Measurements from ENCODE around the gene CLGN. TPM values are rescaled to one million over a fixed set of nuclear protein-coding genes. Genes with fewer than 3 reads are reported as not detected.

The CLGN gene
- total and polyA plus RNA-seq, 2 of the 13 experiments (the other 11 are each of a cell fraction or from before 2014, with no cell fraction given) = 7.2 to 17.0 TPM

- TF ChIP-seq AFF4 (CRISPR knock-in tag; IDR thresholded peaks at IDR 0.05) (no peak), FOXP4 (CRISPR knock-in tag; IDR thresholded peaks at IDR 0.05) (no peak; the same call in 1 of the 2 replicates), JUND (CRISPR knock-in tag; IDR thresholded peaks at IDR 0.05) (no peak), ATRX (CRISPR knock-in tag; IDR thresholded peaks at IDR 0.05; ENCODE audit: borderline replicate concordance) (no peak), TRIM24 (CRISPR knock-in tag; IDR thresholded peaks at IDR 0.05) (0 out of 2 replicates have a peak, but pooled peaks have one; percentile 22), JUNB (CRISPR knock-in tag; IDR thresholded peaks at IDR 0.05; ENCODE audit: borderline replicate concordance) (no peak), ZNF646 (CRISPR knock-in tag; IDR thresholded peaks at IDR 0.05) (no peak; the same call in none of the 2 replicates)
Measured at GRCh38 chr4:140427106-140427918, at the start of gene CLGN (continued).
